NCI-H2171 (cell line): ENCODE results near the gene BABAM2.
A peak's percentile ranks its signal among the peaks of the same experiment; 100 is the strongest.
"Not testable (repeated sequence)": the region's sequence is repeated elsewhere in the genome, so short reads cannot be mapped to it uniquely, and the experiment has no call there.

ENCODE experiments used
- DNase-seq: peaks from one replicate; lab custom pipeline; 2025; lab: John Stamatoyannopoulos, UW

The BABAM2 gene

DNA sequence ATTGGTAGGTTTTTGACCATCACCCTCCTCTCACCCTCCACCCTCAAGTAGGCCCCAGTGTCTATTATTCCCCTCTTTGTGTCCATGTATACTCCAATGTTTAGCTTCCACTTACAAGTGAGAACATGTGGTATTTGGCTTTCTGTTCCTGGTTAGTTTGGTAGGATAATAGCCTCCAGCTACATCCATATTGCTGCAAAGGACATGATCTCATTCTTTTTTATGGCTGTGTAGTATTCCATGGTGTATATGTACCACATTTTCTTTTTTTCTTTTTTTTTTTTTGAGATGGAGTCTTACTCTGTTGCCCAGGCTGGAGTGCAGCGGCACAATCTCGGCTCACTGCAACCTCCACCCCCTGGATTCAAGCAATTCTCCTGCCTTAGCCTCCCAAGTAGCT lies 88.2 kb downstream of the BABAM2 start:
- not testable (repeated sequence) for DNase-seq

DNA sequence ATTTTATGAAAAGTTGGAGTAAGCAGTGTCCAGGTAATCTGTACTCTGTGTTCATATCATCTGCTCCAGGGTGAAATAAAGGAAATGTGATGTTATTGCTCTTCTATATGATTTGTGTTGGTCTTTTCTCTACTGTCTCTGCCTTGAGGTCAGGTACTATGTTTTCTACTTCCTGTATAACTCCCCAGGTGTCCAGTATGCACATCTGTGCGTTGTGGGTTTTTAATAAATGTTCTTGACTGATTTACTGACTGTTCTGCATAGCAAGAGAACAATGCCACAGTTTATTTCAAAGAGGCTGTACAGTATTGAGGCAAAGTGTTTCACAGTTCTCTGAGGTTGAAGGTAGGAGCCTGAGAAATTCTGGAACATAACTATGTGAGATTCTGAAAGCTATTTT lies 89.7 kb downstream of the BABAM2 start:
- DNase-seq, result no peak

DNA sequence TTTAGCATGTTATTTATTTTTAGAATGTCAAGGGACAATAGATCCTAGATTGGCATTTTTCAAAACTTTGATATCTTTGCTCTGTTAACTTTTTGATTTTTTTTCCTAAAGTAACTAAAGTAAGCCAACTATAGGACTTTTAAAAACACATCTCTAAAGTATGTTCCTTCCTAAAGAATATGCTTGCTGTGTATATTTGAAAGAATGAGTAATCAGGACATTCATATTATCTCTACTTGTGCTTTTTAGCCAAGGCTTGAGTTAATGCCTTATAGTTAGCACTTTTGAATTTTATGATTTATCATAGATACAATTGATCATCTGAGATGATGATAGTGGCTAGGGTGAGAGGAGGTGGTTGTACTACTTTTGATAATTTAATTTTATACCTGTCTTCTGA lies 93.6 kb downstream of the BABAM2 start:
- no peak for DNase-seq

DNA sequence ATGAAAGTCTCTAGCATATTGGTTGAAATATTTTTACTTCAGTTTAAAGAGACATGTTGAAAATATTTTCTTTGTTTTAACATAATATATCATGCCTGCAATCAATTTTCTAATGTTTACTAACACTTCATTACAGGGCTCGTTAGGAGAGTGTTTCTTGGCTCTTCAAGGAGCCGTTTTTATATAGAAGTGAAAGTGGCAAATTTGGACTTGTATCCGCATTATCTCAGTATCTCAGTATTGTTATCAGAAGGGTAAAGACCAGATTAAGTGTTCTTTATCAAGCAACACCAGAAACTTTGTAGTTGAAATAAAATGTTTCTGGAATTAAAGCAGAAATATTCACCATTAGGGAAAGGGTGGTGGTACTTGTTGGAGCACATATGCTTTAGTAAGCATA lies 97.8 kb downstream of the BABAM2 start:
- DNase-seq, result no peak

DNA sequence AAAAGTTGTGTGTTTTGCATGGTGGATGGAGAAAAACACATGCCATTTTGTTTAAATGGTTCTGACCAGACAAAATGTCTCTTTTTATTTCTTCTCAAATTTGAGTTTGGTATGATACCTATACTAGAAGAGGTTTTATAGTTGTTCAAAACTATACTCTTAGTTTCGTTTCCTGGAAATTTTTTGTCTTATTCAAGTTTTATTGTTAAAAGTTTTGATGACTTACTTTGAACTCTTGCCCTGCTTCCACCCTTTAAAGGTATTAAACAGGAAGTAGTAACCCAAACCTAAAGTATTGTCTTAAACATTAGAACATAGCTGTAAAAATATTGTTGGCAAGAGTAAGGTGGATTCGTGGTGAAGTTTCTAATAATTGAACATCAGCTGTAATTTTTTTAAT lies 98.2 kb downstream of the BABAM2 start:
- no peak for DNase-seq

DNA sequence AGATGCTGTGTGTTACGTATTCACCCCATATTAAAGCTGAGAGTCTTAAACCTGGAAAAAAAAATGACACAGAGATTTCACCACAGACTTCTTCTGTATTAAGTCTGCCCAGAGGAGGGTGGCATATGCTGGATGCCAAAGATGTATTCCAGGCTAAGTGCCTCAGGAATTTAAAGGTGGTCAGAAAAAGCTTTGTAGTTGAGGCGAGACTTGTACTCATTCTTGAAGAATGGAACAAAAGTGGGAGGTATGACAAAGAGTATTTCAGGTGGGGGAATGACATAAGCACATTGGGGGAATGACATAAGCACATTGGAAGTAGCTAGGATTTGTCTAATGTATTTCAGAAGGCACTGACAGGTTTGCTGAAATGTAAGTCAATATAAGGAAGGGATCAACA lies 98.6 kb downstream of the BABAM2 start:
- no peak for DNase-seq

DNA sequence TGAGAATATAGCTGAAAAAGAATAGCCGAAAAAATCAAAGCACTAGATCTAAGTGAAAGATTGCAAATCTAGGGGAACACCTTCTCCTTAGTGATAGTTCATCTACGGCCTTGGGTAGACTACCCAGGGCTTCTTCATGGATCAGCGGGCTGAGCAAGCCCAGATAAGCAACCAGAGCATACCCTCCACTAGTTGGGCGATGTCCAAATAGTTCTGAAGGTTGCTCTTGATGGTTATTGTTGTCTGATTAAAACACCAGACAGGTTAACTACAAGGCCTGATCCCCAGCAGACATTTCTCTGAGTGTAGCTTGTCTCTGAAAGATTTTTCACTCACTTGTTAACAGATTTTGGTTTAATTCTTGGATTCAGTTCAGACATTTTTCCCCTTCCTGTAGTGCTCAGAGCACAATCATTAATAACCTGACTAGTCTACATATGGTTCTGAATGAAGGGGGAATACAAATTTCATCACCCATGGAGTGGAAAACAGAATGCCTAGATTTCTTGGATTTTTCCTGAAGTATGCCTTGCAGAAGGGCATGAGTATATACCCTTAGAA lies 99.6 kb downstream of the BABAM2 start:
- no peak for DNase-seq

DNA sequence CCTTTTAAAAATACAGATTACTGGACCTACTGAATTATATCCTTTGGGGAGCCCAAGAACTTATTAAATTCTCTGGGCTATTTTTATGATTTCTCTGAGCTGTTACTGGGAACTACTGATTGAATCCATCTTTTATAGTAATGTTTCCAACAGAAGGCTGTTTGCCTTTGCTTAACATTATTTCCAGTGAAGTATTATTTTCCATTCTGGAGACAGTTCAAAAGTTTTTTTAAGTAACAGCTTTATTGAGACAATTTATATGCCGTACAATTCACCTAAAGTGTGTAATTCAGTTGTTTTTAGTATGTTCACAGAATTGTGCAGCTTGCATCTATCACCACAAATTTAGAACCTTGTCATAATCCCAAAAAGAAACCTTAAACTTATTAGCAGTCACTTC lies 100.6 kb downstream of the BABAM2 start:
- DNase-seq, result no peak

DNA sequence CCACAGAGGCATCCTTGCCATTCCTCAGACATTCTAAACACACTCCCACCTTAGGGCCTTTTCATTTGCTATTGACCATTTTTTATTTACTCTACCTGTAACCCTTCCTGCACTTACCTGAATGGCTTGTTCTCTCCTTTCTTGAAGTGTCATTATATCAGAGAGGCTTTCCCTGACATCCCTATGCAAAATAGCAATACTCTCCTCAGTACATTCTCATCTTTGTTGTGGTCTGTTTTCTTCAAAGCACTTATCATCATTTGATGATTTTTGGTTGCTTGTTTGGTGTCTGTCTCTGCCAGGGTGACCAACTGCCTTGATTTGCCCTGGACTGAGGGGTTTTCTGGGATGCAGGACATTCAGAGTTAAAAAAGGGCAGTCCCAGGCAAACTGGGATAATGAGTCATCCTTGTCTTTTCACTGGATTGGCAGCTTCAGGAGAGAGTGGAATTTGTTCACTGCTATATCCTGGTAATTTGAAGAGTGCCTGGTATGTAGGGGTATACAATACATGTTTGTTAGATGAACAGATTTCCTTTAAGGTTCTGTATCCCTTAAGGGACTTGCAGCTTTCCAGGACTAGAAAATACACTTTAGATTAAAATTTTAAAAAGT lies 102.4 kb downstream of the BABAM2 start:
- DNase-seq, result no peak

DNA sequence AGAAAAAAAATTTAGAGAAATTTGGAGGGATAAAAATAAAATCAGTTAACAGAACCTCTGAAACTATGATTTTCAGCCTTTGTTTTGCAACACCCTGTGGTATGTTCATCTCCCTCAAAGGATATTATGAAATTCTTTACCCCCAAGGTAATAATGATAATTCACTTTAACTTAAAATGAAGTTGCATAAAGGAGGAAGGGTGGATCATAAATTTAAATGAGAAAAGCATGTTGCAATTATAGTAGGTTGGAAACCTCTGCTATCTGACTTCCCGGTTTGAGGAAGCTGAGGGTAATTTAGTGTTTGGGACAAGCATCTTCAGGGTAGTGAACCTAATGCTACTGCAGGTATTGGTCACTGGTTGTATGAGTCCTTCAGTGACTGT lies 102.9 kb downstream of the BABAM2 start:
- DNase-seq, result no peak

DNA sequence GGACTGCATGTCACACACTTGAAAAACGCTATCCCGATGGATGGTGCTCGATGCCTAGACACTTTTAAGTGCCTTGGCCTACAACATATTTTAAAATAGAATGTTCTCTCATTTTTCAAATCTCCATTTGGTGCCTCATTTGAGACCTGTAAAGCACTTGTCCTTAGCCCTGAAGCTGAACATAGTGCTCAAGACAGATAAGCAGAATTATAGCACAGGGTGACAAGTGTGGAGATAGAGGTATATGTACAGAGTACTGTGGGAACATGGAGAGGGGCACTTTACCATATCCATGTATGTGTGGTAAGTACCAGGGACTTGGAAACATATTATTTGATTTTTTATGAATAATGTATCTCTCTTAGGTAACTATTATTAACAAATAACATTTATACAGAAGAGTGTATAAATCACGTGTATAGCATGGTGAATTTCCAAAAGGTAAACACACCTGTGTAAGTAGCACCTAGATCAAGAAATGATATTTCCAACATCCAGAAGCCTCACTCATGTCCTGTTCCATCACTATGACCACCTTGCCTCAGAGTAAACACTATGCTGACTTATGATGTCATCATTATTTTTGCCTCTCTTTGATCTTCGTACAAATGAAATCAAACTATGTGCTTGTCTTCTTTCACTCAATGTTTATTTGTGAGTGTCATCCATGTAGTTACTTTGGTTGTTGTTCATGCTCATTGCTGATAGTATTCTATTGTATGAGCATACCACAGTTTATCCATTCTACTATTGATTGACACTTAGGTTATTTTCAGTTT lies 103.6 kb downstream of the BABAM2 start:
- no peak for DNase-seq

DNA sequence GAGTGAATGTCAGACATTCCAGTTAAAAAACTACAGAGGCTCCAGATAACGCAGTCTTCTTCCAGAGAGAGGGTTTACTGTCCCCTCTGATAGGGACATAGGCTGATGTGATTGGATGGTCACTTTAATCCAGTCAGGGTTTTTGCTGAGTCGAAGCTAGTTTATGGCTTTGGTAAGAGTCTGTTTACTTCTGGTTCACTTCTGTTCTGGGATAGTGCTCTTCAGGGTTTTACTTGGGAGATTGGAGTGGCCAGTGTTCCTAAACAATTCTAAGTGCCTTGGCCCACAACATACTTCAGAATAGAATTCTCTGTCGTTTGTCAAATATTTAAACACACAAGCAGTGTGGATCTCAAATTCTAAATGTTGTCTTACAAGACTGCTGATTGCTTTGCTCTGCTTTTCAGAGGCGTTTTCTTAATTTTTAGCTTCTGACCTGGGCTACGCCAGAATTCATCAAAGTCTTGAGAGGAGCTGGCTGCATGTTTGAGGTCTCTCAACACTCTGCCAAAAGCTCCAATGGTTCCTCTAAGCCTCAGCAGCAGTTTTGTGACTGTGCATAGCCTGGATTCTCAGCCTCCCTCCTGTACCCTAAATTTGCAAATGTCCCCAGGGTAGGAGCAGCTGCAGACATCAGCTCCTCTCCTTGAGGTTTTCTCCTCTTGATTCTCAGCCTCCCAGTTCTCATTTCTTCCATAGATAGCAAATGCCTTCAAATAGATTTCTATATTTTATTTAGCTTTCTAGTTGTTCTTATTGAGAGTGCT lies 105.8 kb downstream of the BABAM2 start:
- DNase-seq, result no peak

DNA sequence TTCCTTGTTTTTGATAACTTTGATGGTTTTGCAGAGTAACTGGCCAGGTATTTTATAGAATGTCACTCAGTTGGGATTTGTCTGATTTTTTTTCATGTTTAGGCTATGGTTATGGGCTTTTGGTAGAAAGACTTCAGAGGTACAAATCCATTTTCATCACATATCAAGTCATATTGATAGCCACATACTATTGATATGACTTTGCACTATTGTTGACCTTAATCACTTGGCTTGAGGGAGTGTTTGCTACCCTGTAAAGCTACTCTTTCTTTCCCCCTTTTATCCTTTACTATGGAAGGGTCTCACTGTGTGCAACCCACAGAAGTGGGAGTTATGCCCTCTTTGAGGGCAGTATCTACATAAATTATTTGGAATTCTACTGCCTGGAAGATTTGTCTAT lies 109.8 kb downstream of the BABAM2 start:
- DNase-seq, result no peak

DNA sequence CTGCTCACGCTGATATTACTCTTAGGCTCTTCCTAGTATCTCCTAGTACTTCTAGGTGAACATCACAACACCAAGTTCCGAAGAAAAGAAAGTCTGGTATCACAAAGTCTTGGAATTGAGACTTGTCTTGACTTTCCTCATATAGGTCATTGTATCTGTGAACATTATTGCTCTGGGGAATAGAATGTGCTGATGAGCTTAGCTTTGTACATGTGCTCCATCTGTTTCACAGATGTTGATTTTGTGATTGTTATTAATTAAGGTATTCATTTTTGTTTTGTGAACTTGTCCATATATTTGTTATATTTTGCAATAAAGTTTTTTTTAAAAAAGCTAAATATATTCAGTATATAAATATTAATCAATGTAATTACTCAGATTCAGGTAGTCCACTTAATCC lies 111.7 kb downstream of the BABAM2 start:
- peak; percentile 31 for DNase-seq

DNA sequence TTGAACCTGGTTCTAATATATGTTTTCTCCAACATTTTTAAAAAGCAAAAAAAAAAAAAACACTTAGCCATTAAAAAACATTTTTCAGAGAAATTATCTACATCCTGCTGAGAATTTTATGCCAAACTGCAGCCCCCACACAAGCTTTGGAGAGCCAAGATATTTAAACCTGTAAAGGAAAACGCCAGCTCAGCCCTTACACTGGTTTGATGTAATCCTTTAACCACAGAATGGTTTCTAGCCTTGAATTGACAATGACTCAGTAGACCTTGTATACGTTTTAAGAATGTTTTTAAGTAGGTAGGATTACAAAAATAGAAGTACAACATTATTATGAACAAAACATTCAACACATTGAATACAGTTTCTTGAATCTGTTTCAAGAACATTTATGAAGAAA lies 113.6 kb downstream of the BABAM2 start:
- no peak for DNase-seq

DNA sequence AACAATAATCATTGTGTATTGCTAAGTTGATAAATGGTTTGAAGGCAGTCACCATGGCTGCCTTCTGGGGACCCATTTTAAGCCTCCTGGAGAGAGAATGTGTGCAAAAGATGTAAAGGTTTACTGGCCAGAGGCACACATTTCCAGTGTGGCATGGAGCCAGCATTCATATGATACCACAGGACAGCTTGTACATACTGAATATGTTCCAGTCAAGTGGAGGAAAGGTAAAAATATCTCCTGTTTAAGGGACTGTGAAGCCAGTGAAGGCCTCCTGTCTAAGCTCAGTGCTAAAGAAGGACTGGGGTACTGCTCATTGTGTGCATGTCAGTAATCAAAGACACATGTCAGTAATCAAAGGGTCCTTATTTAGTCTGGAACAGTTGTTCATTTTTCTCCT lies 119.2 kb downstream of the BABAM2 start:
- peak; percentile 62 for DNase-seq

DNA sequence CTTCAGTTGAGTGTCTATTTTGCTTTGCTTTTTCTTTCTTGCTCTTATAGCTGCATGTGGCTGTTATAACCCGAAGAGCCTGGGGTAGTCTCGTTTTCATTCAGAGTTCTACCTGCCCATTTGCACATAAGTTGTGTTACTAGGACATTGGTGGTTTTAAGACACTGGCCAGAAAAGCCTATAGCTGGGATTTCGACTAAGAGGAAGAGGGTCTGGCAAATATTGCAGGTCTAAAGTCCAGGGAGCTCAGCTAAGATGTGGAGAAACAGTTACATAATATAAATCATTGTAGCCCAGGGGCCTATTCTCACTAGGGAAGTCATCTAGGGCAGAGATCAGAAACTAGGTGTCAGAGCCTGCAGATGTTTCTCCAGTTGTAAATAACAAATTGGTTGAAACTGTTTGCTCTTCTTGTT lies 120.8 kb downstream of the BABAM2 start:
- no peak for DNase-seq

DNA sequence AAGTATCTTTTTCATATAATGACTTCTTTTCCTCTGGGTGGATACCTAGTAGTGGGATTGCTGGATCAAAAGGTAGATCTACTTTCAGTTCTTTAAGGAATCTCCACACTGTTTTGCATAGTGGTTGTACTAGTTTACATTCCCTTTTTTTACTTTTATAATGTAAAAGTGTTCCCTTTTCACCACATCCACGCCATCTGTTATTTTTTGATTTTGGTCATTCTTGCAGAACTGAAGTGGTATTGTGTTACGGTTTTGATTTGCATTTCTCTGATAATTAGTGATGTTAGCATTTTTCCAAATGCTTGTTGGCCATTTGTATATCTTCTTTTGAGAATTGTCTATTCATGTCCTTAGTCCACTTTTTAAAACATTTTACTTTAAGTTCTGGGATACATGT lies 127.9 kb downstream of the BABAM2 start:
- DNase-seq, result peak; percentile 75

DNA sequence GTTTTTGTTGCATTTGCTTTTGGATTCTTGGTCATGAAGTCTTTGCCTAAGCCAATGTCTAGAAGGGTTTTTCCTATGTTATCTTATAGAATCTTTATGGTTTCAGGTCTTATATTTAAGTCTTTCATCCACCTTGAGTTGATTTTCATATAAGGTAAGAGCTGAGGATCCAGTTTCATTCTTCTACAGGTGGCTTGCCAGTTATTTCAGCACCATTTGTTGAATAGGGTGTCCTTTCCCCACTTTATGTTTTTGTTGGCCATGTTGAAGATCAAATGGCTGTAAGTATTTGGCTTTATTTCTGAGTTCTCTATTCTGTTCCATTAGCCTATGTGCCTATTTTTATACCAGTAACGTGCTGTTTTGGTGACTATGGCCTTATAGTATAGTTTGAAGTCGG lies 129.0 kb downstream of the BABAM2 start:
- not testable (repeated sequence) for DNase-seq

DNA sequence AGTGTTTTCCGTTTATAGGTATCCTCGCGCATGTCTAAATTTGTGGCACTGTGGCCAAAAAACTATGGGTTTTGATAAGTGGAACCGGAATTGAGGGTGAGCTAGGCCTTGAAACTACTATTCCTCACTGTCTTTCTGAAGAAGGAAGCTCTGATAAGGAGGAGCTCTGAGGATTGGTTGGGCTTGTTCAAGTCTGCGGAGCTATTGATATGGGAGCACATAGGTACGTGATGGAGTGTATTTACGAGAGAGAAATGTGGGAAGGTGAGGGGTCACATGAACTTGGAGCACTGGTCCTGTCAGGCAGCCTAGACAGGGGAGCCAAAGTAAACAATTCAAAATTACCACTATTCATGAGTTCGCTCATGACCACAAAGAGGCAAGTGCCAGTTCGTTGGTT lies 131.4 kb downstream of the BABAM2 start:
- no peak for DNase-seq

DNA sequence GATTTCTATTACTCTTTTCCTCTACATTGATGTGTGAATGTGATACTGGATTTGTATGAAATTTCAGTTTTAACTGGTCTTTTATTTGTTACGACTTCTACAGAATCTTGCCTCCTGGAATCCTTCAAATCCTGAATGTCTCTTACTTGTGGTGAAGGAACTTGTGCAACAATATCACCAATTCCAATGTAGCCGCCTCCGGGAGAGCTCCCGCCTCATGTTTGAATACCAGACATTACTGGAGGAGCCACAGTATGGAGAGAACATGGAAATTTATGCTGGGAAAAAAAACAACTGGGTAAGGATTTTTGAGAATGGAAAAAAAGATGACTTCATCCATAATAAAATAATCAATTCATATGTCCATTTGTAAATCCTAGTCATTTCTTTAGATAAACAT lies 134.6 kb downstream of the BABAM2 start:
- DNase-seq, result no peak

DNA sequence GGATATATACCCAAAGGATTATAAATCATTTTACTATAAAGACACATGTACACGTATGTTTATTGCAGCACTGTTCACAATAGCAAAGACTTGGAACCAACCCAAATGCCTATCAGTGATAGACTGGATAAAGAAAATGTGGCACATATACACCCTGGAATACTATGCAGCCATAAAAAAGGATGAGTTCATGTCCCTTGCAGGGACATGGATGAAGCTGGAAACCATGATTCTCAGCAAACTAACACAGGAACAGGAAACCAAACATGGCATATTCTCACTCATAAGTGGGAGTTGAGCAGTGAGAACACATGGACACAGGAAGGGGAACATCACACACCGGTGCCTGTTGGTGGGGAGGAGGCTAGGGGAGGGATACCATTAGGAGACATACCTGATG lies 135.7 kb downstream of the BABAM2 start:
- DNase-seq, result not testable (repeated sequence)

DNA sequence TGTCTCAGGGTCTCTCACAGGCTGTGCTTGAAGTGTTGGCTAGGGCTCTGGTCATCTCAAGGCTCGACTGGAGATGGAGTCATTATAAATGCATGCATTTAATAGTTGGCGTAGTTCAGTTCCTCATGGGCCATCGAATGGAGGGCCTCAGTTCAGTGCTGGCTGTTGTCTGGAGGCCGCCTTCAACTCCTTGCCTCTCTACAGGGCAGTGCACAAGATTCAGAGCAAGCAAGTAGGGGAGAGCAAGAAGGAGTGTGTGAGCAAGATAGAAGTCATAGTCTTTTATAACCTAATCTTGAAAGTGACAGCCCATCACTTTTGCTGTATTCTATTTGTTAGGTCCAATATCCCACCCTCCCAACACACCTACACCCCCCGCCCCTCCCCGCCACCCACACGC lies 137.5 kb downstream of the BABAM2 start:
- DNase-seq, result no peak
